Skeletal muscle tissue (tissue), 4 donors: Measurements from ENCODE around the gene FLAD1. TPM values are rescaled to one million over a fixed set of nuclear protein-coding genes. Genes with fewer than 3 reads are reported as not detected.
A peak's percentile ranks its signal among the peaks of the same experiment; 100 is the strongest.

Experiments
- H3K27ac ChIP-seq: one replicate; pipeline ENCODE4 v1.7.0; 2013; ENCODE audit warnings: mild to moderate bottlenecking, low read depth, low read length, inconsistent platforms
- H3K27me3 ChIP-seq, 3 donors: one replicate each; pipeline ENCODE4 v1.7.0; 2013; ENCODE audit warnings: low read length in 3 of 3; ENCODE audit not compliant: control insufficient read depth in 3 of 3, insufficient read depth in 3 of 3
- H3K36me3 ChIP-seq, 3 donors: one replicate each; pipeline ENCODE4 v1.7.0; 2013; ENCODE audit warnings: low read length in 3 of 3; ENCODE audit not compliant: control insufficient read depth in 3 of 3, insufficient read depth in 3 of 3
- H3K4me1 ChIP-seq, 3 donors: one replicate each; pipeline ENCODE4 v1.7.0; 2013; ENCODE audit warnings: low read length in 3 of 3, mild to moderate bottlenecking in 3 of 3; ENCODE audit not compliant: control insufficient read depth in 3 of 3, insufficient read depth in 3 of 3
- H3K4me3 ChIP-seq, 3 donors: one replicate each; pipeline ENCODE4 v1.7.0; 2013; ENCODE audit warnings: low read length in 3 of 3
- H3K9ac ChIP-seq, 3 donors: one replicate each; pipeline ENCODE4 v1.7.0; 2013; ENCODE audit warnings: low read length in 3 of 3, mild to moderate bottlenecking in 3 of 3, moderate library complexity in 2 of 3, low read depth in 1 of 3
- H3K9me3 ChIP-seq, 3 donors: one replicate each; pipeline ENCODE4 v1.7.0; 2013; ENCODE audit warnings: low read length in 3 of 3; ENCODE audit not compliant: control insufficient read depth in 3 of 3
- total RNA-seq: library from RNA; depleted of rRNA; stranded (reverse); fragments of >200 nt; gene quantifications from one replicate; pipeline ENCODE4 v1.2.3, GENCODE V29; 2014
- donor health status: Osteomylitis.

Gene FLAD1
- total RNA-seq, 1 donor from 2014 or later, result 16.2 TPM

DNA sequence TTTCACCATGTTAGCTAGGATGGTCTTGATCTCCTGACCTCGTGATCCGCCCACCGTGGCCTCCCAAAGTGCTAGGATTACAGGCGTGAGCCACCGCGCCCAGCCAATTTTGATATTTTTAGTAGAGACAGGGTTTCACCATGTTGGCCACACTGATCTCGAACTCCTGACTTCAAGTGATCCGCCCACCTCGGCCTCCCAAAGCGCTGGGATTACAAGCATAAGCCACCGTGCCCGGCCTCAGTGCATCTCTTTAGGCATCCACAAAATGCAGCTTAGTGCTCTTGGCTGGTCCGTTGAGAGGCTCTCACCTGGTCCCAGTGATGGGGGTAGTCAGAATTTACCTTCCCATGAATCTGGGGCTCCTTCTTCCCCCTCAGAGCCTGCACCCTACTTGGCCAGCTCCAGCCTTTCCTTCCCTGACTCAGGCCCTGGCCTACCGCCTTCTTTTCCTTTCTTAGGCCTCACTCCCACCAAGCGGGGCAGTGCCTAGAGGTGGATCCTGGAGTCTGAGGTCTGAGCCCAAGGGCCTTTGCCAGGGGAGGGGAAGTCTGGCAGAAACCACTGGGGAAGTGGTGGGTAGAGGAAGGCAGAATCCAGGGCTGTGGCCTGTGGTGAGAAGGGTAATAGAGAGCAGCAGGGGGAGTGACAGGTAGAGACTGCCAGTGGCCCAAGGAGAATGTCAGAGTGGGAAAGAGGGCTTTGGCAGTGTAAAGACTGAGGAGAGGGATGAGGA lies 14.0 kb downstream of the FLAD1 start:
- Histone ChIP-seq H3K4me1 (peaks cover 7 to 14% (median 13%) of the 10 kb centered on the region in 3 donors), H3K27ac (no peak overlapping the region), H3K9ac (peak overlapping the region in 1 of 3 donors; percentile 40), H3K27me3 (no peaks in the 10 kb centered on the region), H3K36me3 (peaks cover 0 to 6% (median 0%) of the 10 kb centered on the region in 3 donors), H3K4me3 (no peak overlapping the region), H3K9me3 (no peaks in the 10 kb centered on the region)

DNA sequence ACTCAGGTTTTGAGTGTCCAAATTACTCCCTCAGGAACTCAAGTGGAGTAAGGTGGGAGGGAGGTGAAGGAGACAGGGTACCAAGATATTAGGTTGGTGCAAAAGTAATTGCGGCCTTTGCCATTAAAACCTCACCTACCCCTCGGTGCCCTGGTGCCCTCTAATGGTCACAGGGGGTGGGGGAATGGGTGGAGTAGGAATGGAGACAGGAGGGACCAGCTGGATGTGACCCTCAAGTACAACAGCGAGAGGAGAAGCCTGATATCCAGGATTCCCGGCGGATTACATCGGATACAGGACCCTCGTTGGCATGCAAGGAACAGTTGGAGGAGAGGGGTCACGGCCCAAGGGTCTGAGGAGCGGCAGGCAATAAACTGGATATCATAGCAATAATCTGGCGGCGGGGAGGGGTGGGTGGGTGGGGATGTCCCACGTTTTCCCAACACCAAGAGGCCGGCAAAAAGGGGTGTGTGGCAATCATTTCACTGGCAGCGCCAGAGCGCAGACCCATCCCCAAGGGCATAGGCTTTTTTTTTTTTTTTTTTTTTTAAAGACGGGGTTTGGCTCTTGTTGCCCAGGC lies 15.1 kb downstream of the FLAD1 start:
- Histone ChIP-seq H3K27ac (no peak overlapping the region), H3K4me3 (no peak overlapping the region), H3K27me3 (no peaks in the 10 kb centered on the region), H3K4me1 (peaks cover 11 to 14% (median 13%) of the 10 kb centered on the region in 3 donors), H3K9me3 (no peaks in the 10 kb centered on the region), H3K9ac (peak overlapping the region in 1 of 3 donors; percentile 9), H3K36me3 (no peaks in the 10 kb centered on the region)

DNA sequence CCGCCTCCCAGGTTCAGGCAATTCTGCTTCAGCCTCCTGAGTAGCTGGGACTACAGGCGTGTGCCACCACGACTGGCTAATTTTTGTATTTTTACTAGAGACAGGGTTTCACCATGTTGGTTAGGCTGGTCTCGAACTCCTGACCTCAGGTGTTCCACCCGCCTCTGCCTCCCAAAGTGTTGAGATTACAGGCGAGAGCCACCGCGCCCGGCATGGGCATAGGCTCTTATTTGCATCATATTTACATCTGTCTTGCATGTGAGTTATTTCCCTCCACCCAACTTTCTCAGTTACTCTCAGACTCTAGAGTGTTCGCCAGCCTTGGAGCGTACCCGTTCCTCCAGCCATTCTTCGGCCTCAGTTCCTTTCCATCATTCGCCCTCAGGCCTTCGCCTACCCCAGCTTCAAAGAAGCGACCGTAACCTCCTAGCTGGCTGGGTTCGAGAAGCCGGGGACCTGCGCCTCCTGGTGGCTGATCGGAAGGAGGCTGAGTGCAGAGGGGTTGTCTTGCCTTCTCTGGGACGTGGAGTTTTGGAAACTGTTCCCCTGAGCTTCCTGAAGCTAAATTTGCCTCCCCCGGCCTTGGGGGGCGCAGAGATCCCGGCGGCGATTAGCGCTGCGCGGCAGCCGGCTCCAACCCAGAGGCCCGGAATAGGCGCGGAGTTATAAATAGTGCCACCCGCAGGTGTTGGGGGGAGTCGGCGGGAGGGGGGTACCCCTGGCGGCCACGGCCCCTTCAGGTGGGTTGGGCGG lies 15.8 kb downstream of the FLAD1 start:
- no peaks in the 10 kb centered on the region for H3K27me3 ChIP-seq
- H3K4me1 ChIP-seq, result peaks cover 12 to 15% (median 14%) of the 10 kb centered on the region in 3 donors
- peak overlapping the region; percentile 97 for H3K27ac ChIP-seq
- no peaks in the 10 kb centered on the region for H3K36me3 ChIP-seq
- peak overlapping the region; percentile 27 to 66 (median 65) for H3K4me3 ChIP-seq
- peak overlapping the region; percentile 48 to 78 (median 70) for H3K9ac ChIP-seq
- no peaks in the 10 kb centered on the region for H3K9me3 ChIP-seq

DNA sequence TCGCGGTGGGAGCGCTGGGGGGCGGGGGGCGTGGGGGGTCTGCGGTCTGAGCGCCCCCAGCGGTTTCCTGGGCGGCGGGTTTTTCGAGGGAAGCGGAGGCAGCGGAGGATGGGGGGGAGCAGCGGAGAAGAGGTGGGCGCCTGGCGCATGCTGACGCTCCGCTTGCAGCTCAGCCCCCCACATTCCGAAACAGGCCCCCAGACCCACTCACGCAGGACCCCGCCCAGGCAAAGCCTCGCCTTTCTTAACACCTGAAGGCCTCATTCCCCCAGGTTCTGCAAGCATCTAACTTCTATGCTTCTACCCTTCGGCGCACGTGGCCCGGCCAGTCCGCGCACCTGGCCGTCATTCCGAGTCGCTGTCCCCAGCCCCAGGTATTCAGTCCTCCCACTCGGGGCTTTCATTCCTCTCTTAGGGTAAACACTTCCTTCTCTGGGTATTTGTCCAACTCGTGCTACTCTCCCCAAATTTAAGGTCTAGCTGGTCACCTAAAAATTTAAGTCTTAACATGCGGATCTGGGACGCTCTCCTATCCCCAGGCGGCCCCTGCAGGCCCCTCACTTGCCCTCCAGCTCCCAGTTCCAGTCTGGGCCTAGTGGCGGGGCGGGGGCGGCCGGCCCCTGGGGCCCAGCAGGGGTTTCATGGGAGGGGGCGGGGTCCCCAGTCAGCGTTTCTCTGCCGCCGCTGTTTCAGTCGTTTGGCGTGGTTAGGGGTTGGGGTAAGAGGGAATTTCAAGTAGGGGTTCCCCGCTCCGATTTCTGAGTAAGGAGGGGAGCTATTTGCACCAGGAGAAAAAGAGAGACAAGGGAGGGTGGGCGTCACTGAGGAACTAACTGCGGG lies 16.6 kb downstream of the FLAD1 start:
- Histone ChIP-seq H3K9ac (peak overlapping the region; percentile 51 to 94 (median 77)), H3K4me3 (peak overlapping the region; percentile 83 to 87 (median 87)), H3K27me3 (no peaks in the 10 kb centered on the region), H3K27ac (peak overlapping the region; percentile 97), H3K4me1 (peaks cover 20 to 23% (median 22%) of the 10 kb centered on the region in 3 donors), H3K36me3 (no peaks in the 10 kb centered on the region), H3K9me3 (no peaks in the 10 kb centered on the region)

DNA sequence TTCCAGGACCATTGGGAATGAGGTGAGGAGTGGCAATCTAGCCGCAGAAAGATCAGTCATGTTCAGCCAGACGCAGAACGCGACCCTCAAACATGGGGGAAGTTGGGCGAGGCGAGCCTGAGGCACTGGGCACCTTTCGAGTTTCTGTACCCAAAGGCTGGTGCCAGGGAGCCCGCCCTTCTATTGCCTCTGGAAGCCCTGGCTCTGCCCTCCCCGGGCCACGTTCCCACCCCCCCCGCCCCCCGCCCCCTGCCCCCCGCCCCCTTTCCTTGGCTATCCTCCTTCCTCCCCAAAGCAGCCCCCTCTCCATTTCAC lies 17.2 kb downstream of the FLAD1 start:
- peaks cover 25 to 28% (median 27%) of the 10 kb centered on the region in 3 donors for H3K4me1 ChIP-seq
- no peaks in the 10 kb centered on the region for H3K27me3 ChIP-seq
- peak overlapping the region; percentile 45 to 94 (median 88) for H3K9ac ChIP-seq
- peak overlapping the region; percentile 83 to 87 (median 87) for H3K4me3 ChIP-seq
- H3K36me3 ChIP-seq, result no peaks in the 10 kb centered on the region
- no peaks in the 10 kb centered on the region for H3K9me3 ChIP-seq
- peak overlapping the region; percentile 97 for H3K27ac ChIP-seq

DNA sequence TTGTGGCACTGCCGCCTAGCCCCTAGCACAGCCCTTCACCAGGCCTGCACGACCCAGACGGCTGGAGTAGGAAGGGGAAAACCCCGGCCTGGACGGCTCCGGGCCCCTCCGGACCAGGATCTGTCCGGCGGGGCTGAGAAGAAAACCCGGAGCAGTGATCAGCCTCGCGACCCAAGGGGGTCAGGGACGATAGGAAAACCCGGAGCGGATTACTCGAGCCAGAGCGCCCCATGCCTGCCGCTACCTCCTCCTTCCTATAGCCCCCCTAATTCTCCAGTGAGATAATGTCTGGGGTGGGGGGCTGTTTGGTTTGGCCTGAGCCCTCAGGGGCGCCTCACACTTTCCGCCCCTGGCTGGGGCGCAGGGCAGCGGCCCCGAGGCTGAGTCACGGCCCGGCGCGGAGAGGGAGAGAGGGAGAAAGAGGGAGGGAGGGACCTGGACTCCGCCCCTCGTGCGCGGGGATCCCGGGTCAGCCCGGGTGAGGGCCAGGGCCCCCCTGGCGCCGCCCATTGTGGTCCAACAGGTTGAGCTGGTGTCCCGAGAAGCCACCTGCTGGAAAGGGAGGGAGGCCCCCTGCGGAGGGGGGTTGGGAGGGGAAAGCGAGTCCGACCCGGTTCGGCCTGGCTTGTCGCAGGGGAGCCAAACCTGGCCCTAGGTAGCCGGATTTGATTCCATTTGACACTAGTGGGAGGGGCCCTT lies 17.7 kb downstream of the FLAD1 start:
- Histone ChIP-seq H3K36me3 (no peaks in the 10 kb centered on the region), H3K4me3 (peak overlapping the region; percentile 83 to 87 (median 87)), H3K9me3 (no peaks in the 10 kb centered on the region), H3K27me3 (no peaks in the 10 kb centered on the region), H3K9ac (peak overlapping the region; percentile 88 to 94 (median 91)), H3K4me1 (peaks cover 30 to 33% (median 32%) of the 10 kb centered on the region in 3 donors), H3K27ac (peak overlapping the region; percentile 97)

DNA sequence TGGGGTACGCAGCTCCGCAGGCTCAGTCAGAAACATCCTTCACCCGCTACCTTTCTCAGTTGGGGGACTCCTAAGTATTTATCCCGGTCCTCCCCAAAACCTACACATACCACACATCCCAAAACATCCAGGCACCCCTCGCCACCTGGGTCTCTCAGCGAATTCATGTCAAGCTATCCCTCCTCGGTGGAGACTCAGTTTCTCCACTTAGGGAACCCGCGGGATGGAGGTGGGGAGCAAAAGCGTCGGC lies 18.2 kb downstream of the FLAD1 start:
- H3K9ac ChIP-seq, result peak overlapping the region; percentile 88 to 94 (median 91)
- peak overlapping the region; percentile 83 to 87 (median 87) for H3K4me3 ChIP-seq
- no peaks in the 10 kb centered on the region for H3K36me3 ChIP-seq
- H3K27me3 ChIP-seq, result no peaks in the 10 kb centered on the region
- H3K27ac ChIP-seq, result peak overlapping the region; percentile 97
- H3K9me3 ChIP-seq, result no peaks in the 10 kb centered on the region
- peaks cover 35 to 37% (median 37%) of the 10 kb centered on the region in 3 donors for H3K4me1 ChIP-seq

DNA sequence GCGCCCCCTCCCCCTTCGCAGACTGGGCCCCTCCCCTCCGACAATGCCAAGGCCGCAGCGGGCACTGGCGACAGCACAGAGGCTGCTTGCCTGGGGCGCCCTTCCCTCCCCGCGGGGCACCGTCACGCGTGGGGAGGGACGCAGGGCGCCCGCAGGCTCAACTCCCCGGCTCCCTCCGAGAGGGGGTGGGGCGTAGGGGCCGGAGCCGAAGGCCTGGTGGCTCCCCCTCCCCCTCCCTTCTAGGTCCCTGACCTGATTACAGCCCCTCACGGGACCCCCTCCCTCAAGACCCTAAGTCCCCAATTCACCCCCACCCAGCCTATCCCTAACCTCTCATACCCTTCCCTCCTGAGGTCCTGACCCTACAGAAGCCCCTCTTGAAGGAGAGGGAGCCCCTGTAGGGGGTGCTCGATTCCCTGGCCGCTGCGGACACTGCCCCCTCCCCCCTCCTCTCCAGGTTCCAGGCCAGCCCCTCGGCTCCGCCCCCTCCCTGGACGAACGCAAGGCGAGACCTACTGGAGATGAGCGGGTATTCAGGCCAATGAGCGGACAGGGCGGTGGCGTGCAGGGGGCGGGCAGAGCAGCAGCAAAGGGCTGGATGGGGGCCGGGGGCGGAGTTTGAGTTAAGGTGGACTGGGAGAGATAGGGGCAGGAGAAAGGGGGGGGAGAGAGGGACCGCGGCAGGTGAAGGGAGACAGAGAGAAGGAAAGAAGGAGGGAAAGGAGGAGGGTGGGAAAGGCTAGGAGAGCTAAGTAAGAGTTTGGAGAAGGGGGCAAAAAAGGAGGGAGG lies 18.7 kb downstream of the FLAD1 start:
- Histone ChIP-seq H3K36me3 (no peaks in the 10 kb centered on the region), H3K4me3 (peak overlapping the region; percentile 83 to 95 (median 89)), H3K9ac (peak overlapping the region; percentile 88 to 94 (median 91)), H3K27ac (peak overlapping the region; percentile 97), H3K9me3 (no peaks in the 10 kb centered on the region), H3K4me1 (peaks cover 40 to 43% (median 42%) of the 10 kb centered on the region in 3 donors), H3K27me3 (no peaks in the 10 kb centered on the region)
